Measurements from ENCODE around the gene A2M. TPM values are rescaled to one million over a fixed set of nuclear protein-coding genes. Genes with fewer than 3 reads are reported as not detected.

Gene A2M
- total RNA-seq, 1 experiment from 2014 or later = not detected

- intact Hi-C loops (cut with micrococcal nuclease; ENCODE audit: unreplicated experiment) = no loop called here
- CTCF ChIA-PET = no interaction called here
- peaks cover 2% of the 10 kb centered on the region; the same call in 1 of the 2 replicates for H3F3A ChIP-seq (ENCODE audit: insufficient read depth, low read depth)
Observed at GRCh38 chr12:9068600-9068999, 47.1 kb downstream of the A2M start.

GRCh38 chr12:9068086-9068485 lies 47.6 kb downstream of the A2M start:
- Histone ChIP-seq H3K9me3 (ENCODE audit: insufficient read depth, low read depth) (no peaks in the 10 kb centered on the region; the same call in 1 of the 2 replicates), H3K9me2 (ENCODE audit: insufficient read depth) (no peaks in the 10 kb centered on the region; the same call in 1 of the 2 replicates), H3K4me3 (no peak overlapping the region), H3K36me3 (ENCODE audit: low read depth) (no peaks in the 10 kb centered on the region), H3K79me2 (ENCODE audit: low read depth) (no peaks in the 10 kb centered on the region), H3F3A (ENCODE audit: insufficient read depth, low read depth) (peaks cover 5% of the 10 kb centered on the region; the same call in 1 of the 2 replicates), H3K4me1 (replicated peaks; ENCODE audit: insufficient read depth) (peaks cover 6% of the 10 kb centered on the region), H3K4me2 (no peak overlapping the region), H3K27me3 (ENCODE audit: insufficient read depth, low read depth) (no peaks in the 10 kb centered on the region; the same call in 1 of the 2 replicates), H2AFZ (no peak overlapping the region), H3K27ac (no peak overlapping the region), H4K20me1 (ENCODE audit: insufficient read depth) (no peaks in the 10 kb centered on the region)
- ChIA-PET CTCF (no interaction called here), POLR2A (ENCODE audit: unreplicated experiment) (no interaction called here)
- intact Hi-C loops (cut with micrococcal nuclease; ENCODE audit: unreplicated experiment) = no loop called here
- BruUV-seq (replicated peaks) = no TSS peak
- TF ChIP-seq EZH2 (IDR thresholded peaks at IDR 0.05; ENCODE audit: low read depth) (no peak), CTCF (conservative IDR thresholded peaks at IDR 0.05) (no peak)
- DNase-seq = no peak

More at GRCh38 chr12:9068600-9068999, 47.1 kb downstream of the A2M start:
- Histone ChIP-seq H3K9me3 (ENCODE audit: insufficient read depth, low read depth) (no peaks in the 10 kb centered on the region; the same call in 1 of the 2 replicates), H3K4me3 (no peak overlapping the region), H3K79me2 (ENCODE audit: low read depth) (no peaks in the 10 kb centered on the region), H3K4me1 (replicated peaks; ENCODE audit: insufficient read depth) (peaks cover 5% of the 10 kb centered on the region), H2AFZ (no peak overlapping the region), H3K36me3 (ENCODE audit: low read depth) (no peaks in the 10 kb centered on the region), H3K27ac (no peak overlapping the region), H3K27me3 (ENCODE audit: insufficient read depth, low read depth) (no peaks in the 10 kb centered on the region; the same call in 1 of the 2 replicates), H3K9me2 (ENCODE audit: insufficient read depth) (no peaks in the 10 kb centered on the region; the same call in 1 of the 2 replicates), H4K20me1 (ENCODE audit: insufficient read depth) (no peaks in the 10 kb centered on the region), H3K4me2 (no peak overlapping the region)
- POLR2A ChIA-PET (ENCODE audit: unreplicated experiment) = no interaction called here
- no peak for DNase-seq
- no TSS peak for BruUV-seq (replicated peaks)
- no peak for TF ChIP-seq CTCF (conservative IDR thresholded peaks at IDR 0.05)
- no peak for TF ChIP-seq EZH2 (IDR thresholded peaks at IDR 0.05; ENCODE audit: low read depth)

- Histone ChIP-seq H3F3A (ENCODE audit: insufficient read depth, low read depth) (peaks cover 5% of the 10 kb centered on the region; the same call in 1 of the 2 replicates), H3K27ac (no peak overlapping the region), H3K79me2 (ENCODE audit: low read depth) (no peaks in the 10 kb centered on the region), H2AFZ (no peak overlapping the region), H3K4me1 (replicated peaks; ENCODE audit: insufficient read depth) (peaks cover 6% of the 10 kb centered on the region), H3K4me3 (no peak overlapping the region), H3K36me3 (ENCODE audit: low read depth) (no peaks in the 10 kb centered on the region), H3K9me2 (ENCODE audit: insufficient read depth) (no peaks in the 10 kb centered on the region; the same call in 1 of the 2 replicates), H3K4me2 (no peak overlapping the region), H3K27me3 (ENCODE audit: insufficient read depth, low read depth) (no peaks in the 10 kb centered on the region; the same call in 1 of the 2 replicates), H3K9me3 (ENCODE audit: insufficient read depth, low read depth) (no peaks in the 10 kb centered on the region; the same call in 1 of the 2 replicates), H4K20me1 (ENCODE audit: insufficient read depth) (no peaks in the 10 kb centered on the region)
- no TSS peak for BruUV-seq (replicated peaks)
- DNase-seq = no peak
- POLR2A ChIA-PET (ENCODE audit: unreplicated experiment) = no interaction called here
- intact Hi-C loops (cut with micrococcal nuclease; ENCODE audit: unreplicated experiment) = no loop called here
- CTCF ChIA-PET = interaction anchor here (0.6 kb wide), 1 partner anchor 1073 kb away, joined by 6 read pairs; no protein-coding TSS in a partner anchor
- TF ChIP-seq EZH2 (IDR thresholded peaks at IDR 0.05; ENCODE audit: low read depth) (no peak), CTCF (conservative IDR thresholded peaks at IDR 0.05) (no peak)
Observed at GRCh38 chr12:9066755-9067423, 48.8 kb downstream of the A2M start.

Data from PC-9 (cell line).